T-helper 17 cell (primary cell): ENCODE measurements around the gene UBE2V1. TPM values are rescaled to one million over a fixed set of nuclear protein-coding genes. Genes with fewer than 3 reads are reported as not detected.
"Not testable (repeated sequence)": the region's sequence is repeated elsewhere in the genome, so short reads cannot be mapped to it uniquely, and the experiment has no call there.

Experiments
- ATAC-seq: fragments of 150-1000 bp; cut with Tn5 transposase; 2 replicates; pipeline ENCODE4 v1.10.0; 2021; ENCODE audit warnings: mild to moderate bottlenecking, moderate library complexity
- DNase-seq, 3 donors: peaks; one replicate each; pipeline versions ENCODE4 v3.0.0 to v3.0.0-alpha.2; 2020 to 2021
- H3K9me3 ChIP-seq: one replicate; pipeline ENCODE4 v1.7.0; 2013; ENCODE audit warnings: low read length, mild to moderate bottlenecking; ENCODE audit not compliant: control insufficient read depth, poor library complexity, severe bottlenecking
- H3K27ac Mint-ChIP-seq: one replicate; pipeline ENCODE4 v1.8.0; 2022; ENCODE audit warnings: mild to moderate bottlenecking, moderate library complexity, mixed read lengths
- H3K27me3 Mint-ChIP-seq: one replicate; pipeline ENCODE4 v1.8.0; 2022; ENCODE audit warnings: mixed read lengths
- H3K36me3 Mint-ChIP-seq: one replicate; pipeline ENCODE4 v1.8.0; 2022; ENCODE audit warnings: low read depth, mixed read lengths
- H3K4me1 Mint-ChIP-seq: one replicate; pipeline ENCODE4 v1.8.0; 2022; ENCODE audit warnings: mild to moderate bottlenecking, mixed read lengths
- H3K4me3 Mint-ChIP-seq: one replicate; pipeline ENCODE4 v1.8.0; 2022; ENCODE audit warnings: mild to moderate bottlenecking, moderate library complexity, mixed read lengths
- total RNA-seq, 4 donors: library from RNA in 2 of 4; stranded (reverse) in 2 of 4; gene quantifications; one replicate each; pipeline ENCODE4 v1.2.3 and lab custom pipeline; 2022 to 2026

The UBE2V1 gene
- total RNA-seq, 2 donors from 2014 or later = 124 to 151 TPM

- H3K4me1 Mint-ChIP-seq = peaks cover 44% of the 10 kb centered on the region
- H3K27me3 Mint-ChIP-seq, ATAC-seq, H3K27ac Mint-ChIP-seq, DNase-seq, H3K36me3 Mint-ChIP-seq, H3K4me3 Mint-ChIP-seq, H3K9me3 ChIP-seq: not testable (repeated sequence)
Observed at GRCh38 chr20:50103464-50104107, 9.4 kb downstream of the UBE2V1 start.

GRCh38 chr20:50102551-50102950 is 10.4 kb downstream of the UBE2V1 start:
- H3K4me3 Mint-ChIP-seq = peak overlapping the region; percentile 68
- not testable (repeated sequence) for H3K9me3 ChIP-seq, H3K27me3 Mint-ChIP-seq, ATAC-seq, H3K36me3 Mint-ChIP-seq, DNase-seq
- peaks cover 42% of the 10 kb centered on the region for H3K4me1 Mint-ChIP-seq
- H3K27ac Mint-ChIP-seq = peak overlapping the region; percentile 43

- Mint-ChIP-seq H3K27ac (peak overlapping the region; percentile 51), H3K27me3 (no peaks in the 10 kb centered on the region), H3K4me1 (peaks cover 37% of the 10 kb centered on the region), H3K36me3 (peaks cover 3% of the 10 kb centered on the region), H3K4me3 (no peak overlapping the region)
- ATAC-seq (no peak), DNase-seq (no peak)
- no peaks in the 10 kb centered on the region for H3K9me3 ChIP-seq
Observed at GRCh38 chr20:50101887-50102286, 11.1 kb downstream of the UBE2V1 start.

GRCh38 chr20:50101281-50101680 is 11.7 kb downstream of the UBE2V1 start:
- Mint-ChIP-seq H3K36me3 (peaks cover 3% of the 10 kb centered on the region), H3K4me3 (no peak overlapping the region), H3K27me3 (no peaks in the 10 kb centered on the region), H3K27ac (peak overlapping the region; percentile 51), H3K4me1 (peaks cover 41% of the 10 kb centered on the region)
- DNase-seq (no peak), ATAC-seq (no peak)
- no peaks in the 10 kb centered on the region for H3K9me3 ChIP-seq

- Mint-ChIP-seq H3K4me3 (no peak overlapping the region), H3K4me1 (peaks cover 39% of the 10 kb centered on the region), H3K27me3 (no peaks in the 10 kb centered on the region), H3K36me3 (peaks cover 3% of the 10 kb centered on the region), H3K27ac (no peak overlapping the region)
- DNase-seq (no peak), ATAC-seq (no peak)
- H3K9me3 ChIP-seq = no peaks in the 10 kb centered on the region
Observed at GRCh38 chr20:50100552-50100951, 12.4 kb downstream of the UBE2V1 start.

- no peak overlapping the region for H3K4me3 Mint-ChIP-seq
- H3K36me3 Mint-ChIP-seq = peaks cover 3% of the 10 kb centered on the region
- H3K9me3 ChIP-seq = no peaks in the 10 kb centered on the region
- peaks cover 37% of the 10 kb centered on the region for H3K4me1 Mint-ChIP-seq
- H3K27me3 Mint-ChIP-seq = no peaks in the 10 kb centered on the region
- H3K27ac Mint-ChIP-seq = peak overlapping the region; percentile 72
- no peak for DNase-seq
- no peak for ATAC-seq
Observed at GRCh38 chr20:50099565-50099991, 13.4 kb downstream of the UBE2V1 start.

GRCh38 chr20:50099113-50099512 is 13.8 kb downstream of the UBE2V1 start:
- no peak overlapping the region for H3K4me3 Mint-ChIP-seq
- peaks cover 3% of the 10 kb centered on the region for H3K36me3 Mint-ChIP-seq
- no peaks in the 10 kb centered on the region for H3K9me3 ChIP-seq
- peak overlapping the region; percentile 72 for H3K27ac Mint-ChIP-seq
- DNase-seq (no peak), ATAC-seq (no peak)
- H3K4me1 Mint-ChIP-seq = peaks cover 37% of the 10 kb centered on the region
- H3K27me3 Mint-ChIP-seq = no peaks in the 10 kb centered on the region

GRCh38 chr20:50098259-50098658 is 14.7 kb downstream of the UBE2V1 start:
- Mint-ChIP-seq H3K27ac (peak overlapping the region; percentile 56), H3K4me1 (peaks cover 33% of the 10 kb centered on the region), H3K4me3 (no peak overlapping the region), H3K27me3 (no peaks in the 10 kb centered on the region), H3K36me3 (peaks cover 3% of the 10 kb centered on the region)
- ATAC-seq (no peak), DNase-seq (no peak)
- H3K9me3 ChIP-seq = no peaks in the 10 kb centered on the region

- Mint-ChIP-seq H3K4me1 (peaks cover 32% of the 10 kb centered on the region), H3K36me3 (peaks cover 1% of the 10 kb centered on the region), H3K27ac (peak overlapping the region; percentile 56)
Observed at GRCh38 chr20:50097843-50098242, 15.1 kb downstream of the UBE2V1 start.

GRCh38 chr20:50096237-50096636 is 16.7 kb downstream of the UBE2V1 start:
- peaks cover 22% of the 10 kb centered on the region for H3K4me1 Mint-ChIP-seq
- no peaks in the 10 kb centered on the region for H3K36me3 Mint-ChIP-seq
- no peaks in the 10 kb centered on the region for H3K9me3 ChIP-seq
- H3K27me3 Mint-ChIP-seq = no peaks in the 10 kb centered on the region
- H3K27ac Mint-ChIP-seq = no peak overlapping the region
- DNase-seq (no peak), ATAC-seq (no peak)
- no peak overlapping the region for H3K4me3 Mint-ChIP-seq

More at GRCh38 chr20:50097843-50098242, 15.1 kb downstream of the UBE2V1 start:
- H3K27me3 Mint-ChIP-seq = no peaks in the 10 kb centered on the region
- DNase-seq (no peak), ATAC-seq (no peak)
- H3K9me3 ChIP-seq = no peaks in the 10 kb centered on the region
- H3K4me3 Mint-ChIP-seq = no peak overlapping the region

GRCh38 chr20:50095476-50096078 is 17.4 kb downstream of the UBE2V1 start:
- Mint-ChIP-seq H3K27me3 (no peaks in the 10 kb centered on the region), H3K27ac (no peak overlapping the region), H3K4me3 (no peak overlapping the region), H3K4me1 (peaks cover 23% of the 10 kb centered on the region), H3K36me3 (no peaks in the 10 kb centered on the region)
- H3K9me3 ChIP-seq = no peaks in the 10 kb centered on the region
- no peak for ATAC-seq
- no peak for DNase-seq

- Mint-ChIP-seq H3K4me3 (no peak overlapping the region), H3K36me3 (no peaks in the 10 kb centered on the region), H3K4me1 (peaks cover 27% of the 10 kb centered on the region), H3K27me3 (no peaks in the 10 kb centered on the region), H3K27ac (no peak overlapping the region)
- no peaks in the 10 kb centered on the region for H3K9me3 ChIP-seq
- DNase-seq (no peak), ATAC-seq (no peak)
Observed at GRCh38 chr20:50094522-50094921, 18.4 kb downstream of the UBE2V1 start.

GRCh38 chr20:50093240-50093639 is 19.7 kb downstream of the UBE2V1 start:
- no peaks in the 10 kb centered on the region for H3K27me3 Mint-ChIP-seq
- DNase-seq (no peak), ATAC-seq (no peak)
- peak overlapping the region; percentile 62 for H3K27ac Mint-ChIP-seq
- peaks cover 24% of the 10 kb centered on the region for H3K4me1 Mint-ChIP-seq
- peaks cover 2% of the 10 kb centered on the region for H3K36me3 Mint-ChIP-seq
- no peak overlapping the region for H3K4me3 Mint-ChIP-seq
- no peaks in the 10 kb centered on the region for H3K9me3 ChIP-seq

GRCh38 chr20:50092436-50092835 is 20.5 kb downstream of the UBE2V1 start:
- ATAC-seq = no peak
- Mint-ChIP-seq H3K4me3 (no peak overlapping the region), H3K27me3 (no peaks in the 10 kb centered on the region), H3K36me3 (peaks cover 2% of the 10 kb centered on the region), H3K4me1 (peaks cover 17% of the 10 kb centered on the region), H3K27ac (peak overlapping the region; percentile 62)
- no peaks in the 10 kb centered on the region for H3K9me3 ChIP-seq
- DNase-seq = no peak
